Cardiac septum (tissue), 1 donor: ENCODE results near the gene DNMT1. TPM values are rescaled to one million over a fixed set of nuclear protein-coding genes. Genes with fewer than 3 reads are reported as not detected.
A peak's percentile ranks its signal among the peaks of the same experiment; 100 is the strongest.

Experiments used
- DNase-seq: peaks from one replicate; pipeline ENCODE4 v3.0.0-alpha.2; 2020; ENCODE audit warnings: low spot score
- intact Hi-C: fragments of 100-400 bp; cut with DNase I; formaldehyde crosslinking; loops from one replicate; pipeline ENCODE4 v1.14.0; 2022
- microRNA-seq: library from miRNA; unstranded; fragments of <30 nt; microRNA quantifications from one replicate; pipeline ENCODE4 v1.2.0, GENCODE V29; 2020
- total RNA-seq: library from RNA; stranded (reverse); fragmentation: NEBNext Ultra II Directional; extraction: Animal tissue kit (Norgen Biotek cat#: 25700); gene quantifications from one replicate; pipeline ENCODE4 v1.2.1, GENCODE V29; 2021
- donor health status: DM: no; HTN: no; CAD: no.

Gene DNMT1
- total RNA-seq, 1 donor from 2014 or later, result 27.3 TPM

- no peak for DNase-seq
- intact Hi-C loops, result no loop called here
Measured at GRCh38 chr19:10087296-10088061, 107.3 kb downstream of the DNMT1 start.

GRCh38 chr19:10086591-10087192 lies 108.1 kb downstream of the DNMT1 start:
- DNase-seq, result no peak
- intact Hi-C loops, result no loop called here

GRCh38 chr19:10085641-10086590 lies 108.8 kb downstream of the DNMT1 start, which contains the start of gene SHFL:
Gene SHFL, plus strand, starts transcription at chr19:10086317. Its CDS starts 111 bp downstream, at chr19:10086428.
- intact Hi-C loops, result no loop called here

GRCh38 chr19:10084803-10085202 lies 110.0 kb downstream of the DNMT1 start:
- intact Hi-C loops, result no loop called here
- DNase-seq, result no peak

More at GRCh38 chr19:10085641-10086590, 108.8 kb downstream of the DNMT1 start, which contains the start of gene SHFL:
- peak; percentile 94 for DNase-seq

GRCh38 chr19:10083911-10084310 lies 110.8 kb downstream of the DNMT1 start:
- no peak for DNase-seq
- intact Hi-C loops, result no loop called here

Small RNAs within 50 kb of the gene (microRNA-seq; reads per million reads assigned to microRNA genes)
- not detected for gene MIR4322

Other genes with a start within 250 kb of the DNMT1 start
- 8.9 TPM for gene COL5A3, start 184.4 kb downstream of the DNMT1 start, total RNA-seq
- not detected for gene RDH8, start 181.5 kb downstream of the DNMT1 start, total RNA-seq
- gene SHFL, start 108.6 kb downstream of the DNMT1 start, total RNA-seq, result 9.4 TPM
- 0.19 TPM for gene ANGPTL6, start 92.3 kb downstream of the DNMT1 start, total RNA-seq
- gene PPAN, start 88.6 kb downstream of the DNMT1 start, total RNA-seq, result 29.5 TPM
- 10.0 TPM for gene P2RY11, start 83.3 kb downstream of the DNMT1 start, total RNA-seq
- 126 TPM for gene EIF3G, start 75.1 kb downstream of the DNMT1 start, total RNA-seq
- 3.6 TPM for gene S1PR2, start 36.4 kb upstream of the DNMT1 start, total RNA-seq
- gene MRPL4, start 57.3 kb upstream of the DNMT1 start, total RNA-seq, result 71.8 TPM
- gene ICAM1, start 76.2 kb upstream of the DNMT1 start, total RNA-seq, result 9.8 TPM
- gene ICAM4, start 92.0 kb upstream of the DNMT1 start, total RNA-seq, result 0.46 TPM
- 0.67 TPM for gene ICAM5, start 95.0 kb upstream of the DNMT1 start, total RNA-seq
- 1.9 TPM for gene ZGLP1, start 114.9 kb upstream of the DNMT1 start, total RNA-seq
- 16.9 TPM for gene FDX2, start 121.1 kb upstream of the DNMT1 start, total RNA-seq
- 17.8 TPM for gene RAVER1, start 138.6 kb upstream of the DNMT1 start, total RNA-seq
- 14.4 TPM for gene ICAM3, start 144.7 kb upstream of the DNMT1 start, total RNA-seq
- gene TYK2, start 185.6 kb upstream of the DNMT1 start, total RNA-seq, result 66.2 TPM
- 140 TPM for gene CDC37, start 208.6 kb upstream of the DNMT1 start, total RNA-seq
- gene PDE4A, start 225.6 kb upstream of the DNMT1 start, total RNA-seq, result 8.2 TPM